GM12873 (cell line): ENCODE results near the gene YTHDF1.

Experiments used
- TF ChIP-seq, protein P1 (sequence below): IDR thresholded peaks from 2 replicates; pipeline ENCODE4 v1.5.1; 2012; ENCODE audit warnings: low read depth, mild to moderate bottlenecking, moderate library complexity, low read length, control low read depth; ENCODE audit not compliant: insufficient read depth; ENCODE audit errors: missing control alignments

YTHDF1 gene

GRCh38 chr20:63189846-63190559 is 25.9 kb downstream of the YTHDF1 start:
- TF ChIP-seq, protein P1, sequence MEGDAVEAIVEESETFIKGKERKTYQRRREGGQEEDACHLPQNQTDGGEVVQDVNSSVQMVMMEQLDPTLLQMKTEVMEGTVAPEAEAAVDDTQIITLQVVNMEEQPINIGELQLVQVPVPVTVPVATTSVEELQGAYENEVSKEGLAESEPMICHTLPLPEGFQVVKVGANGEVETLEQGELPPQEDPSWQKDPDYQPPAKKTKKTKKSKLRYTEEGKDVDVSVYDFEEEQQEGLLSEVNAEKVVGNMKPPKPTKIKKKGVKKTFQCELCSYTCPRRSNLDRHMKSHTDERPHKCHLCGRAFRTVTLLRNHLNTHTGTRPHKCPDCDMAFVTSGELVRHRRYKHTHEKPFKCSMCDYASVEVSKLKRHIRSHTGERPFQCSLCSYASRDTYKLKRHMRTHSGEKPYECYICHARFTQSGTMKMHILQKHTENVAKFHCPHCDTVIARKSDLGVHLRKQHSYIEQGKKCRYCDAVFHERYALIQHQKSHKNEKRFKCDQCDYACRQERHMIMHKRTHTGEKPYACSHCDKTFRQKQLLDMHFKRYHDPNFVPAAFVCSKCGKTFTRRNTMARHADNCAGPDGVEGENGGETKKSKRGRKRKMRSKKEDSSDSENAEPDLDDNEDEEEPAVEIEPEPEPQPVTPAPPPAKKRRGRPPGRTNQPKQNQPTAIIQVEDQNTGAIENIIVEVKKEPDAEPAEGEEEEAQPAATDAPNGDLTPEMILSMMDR: no peak

- TF ChIP-seq, protein P1: no peak
Measured at GRCh38 chr20:63189322-63189642, 26.6 kb downstream of the YTHDF1 start.

- TF ChIP-seq, protein P1: no peak
Measured at GRCh38 chr20:63188641-63189321, 27.1 kb downstream of the YTHDF1 start.

DNA sequence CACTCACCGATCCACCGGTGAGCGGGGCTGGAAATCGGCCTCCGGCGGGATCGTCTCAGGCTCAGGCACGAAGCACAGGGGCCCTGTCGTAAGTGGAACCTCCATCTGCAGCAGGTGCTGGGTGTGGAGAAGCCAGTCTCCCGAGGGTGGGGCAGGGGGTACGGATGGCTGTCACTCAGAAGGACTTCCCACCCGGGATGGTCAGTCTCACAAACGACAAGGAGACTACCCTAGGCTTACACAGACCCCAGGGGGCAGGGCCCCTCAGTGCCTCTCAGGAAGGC is 27.8 kb downstream of the YTHDF1 start:
- TF ChIP-seq, protein P1: no peak

DNA sequence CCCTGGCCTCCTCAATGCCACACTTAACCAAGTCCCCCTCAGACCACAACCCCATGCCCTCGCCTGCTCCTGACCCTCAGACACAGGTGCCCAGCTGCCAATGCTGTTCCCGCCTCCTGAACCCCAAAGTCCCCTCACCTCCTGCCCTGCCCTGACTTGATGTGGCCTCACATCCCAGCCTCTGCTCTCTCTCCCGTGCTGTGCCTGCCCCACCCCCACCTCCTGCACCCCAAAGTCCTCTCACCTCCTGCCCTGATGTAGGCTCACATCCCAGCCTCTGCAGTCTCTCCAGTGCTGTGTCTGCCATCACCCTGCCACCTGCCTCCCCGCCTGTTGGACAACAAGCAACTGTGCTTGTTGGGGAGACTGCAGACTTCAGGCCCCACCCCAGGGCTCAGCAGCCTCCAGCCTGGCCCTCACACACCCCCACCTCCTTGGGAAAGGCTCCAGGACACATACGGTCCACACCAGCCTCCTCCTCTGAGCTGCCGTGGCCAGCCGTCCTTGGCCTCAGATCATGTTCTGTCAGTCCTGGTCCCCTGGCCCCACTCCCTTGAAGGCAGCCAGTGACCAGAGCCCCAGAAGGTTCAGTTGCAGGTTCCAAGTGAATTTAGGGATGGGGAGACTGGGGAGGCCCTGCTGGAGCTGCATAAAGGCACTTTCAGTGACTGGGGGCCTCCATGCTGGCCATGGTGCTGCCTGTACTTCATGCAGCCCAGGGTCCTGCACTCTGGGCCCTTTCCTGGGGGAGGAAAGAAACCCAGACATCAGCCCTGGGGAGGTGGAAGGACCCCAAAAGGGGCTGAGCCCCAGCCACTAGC is 28.4 kb downstream of the YTHDF1 start:
- TF ChIP-seq, protein P1: no peak

GRCh38 chr20:63186528-63187316 is 29.2 kb downstream of the YTHDF1 start:
- TF ChIP-seq, protein P1: peak; percentile 23
